ENCODE results near the gene PGLYRP3. TPM values are rescaled to one million over a fixed set of nuclear protein-coding genes. Genes with fewer than 3 reads are reported as not detected.

PGLYRP3 gene
- total and polyA plus RNA-seq, 2 of the 8 experiments (the other 6 are each of a cell fraction or from before 2014, with no cell fraction given), result not detected

GRCh38 chr1:153248176-153248879 lies 64.4 kb downstream of the PGLYRP3 start:
- DNase-seq (ENCODE audit: low read depth in 1 of 2, low spot score in 2 of 2), result no peak
- TF ChIP-seq BRCA1 (IDR thresholded peaks at IDR 0.05; ENCODE audit: low read depth, low read length), result no peak
- TF ChIP-seq HDAC2 (IDR thresholded peaks at IDR 0.05; ENCODE audit: borderline replicate concordance in 1 of 2, low read depth in 2 of 2, low read length in 2 of 2), result no peak
- no peak for TF ChIP-seq POU5F1 (IDR thresholded peaks at IDR 0.05; ENCODE audit: low read depth, low read length)
- TF ChIP-seq, protein P1, sequence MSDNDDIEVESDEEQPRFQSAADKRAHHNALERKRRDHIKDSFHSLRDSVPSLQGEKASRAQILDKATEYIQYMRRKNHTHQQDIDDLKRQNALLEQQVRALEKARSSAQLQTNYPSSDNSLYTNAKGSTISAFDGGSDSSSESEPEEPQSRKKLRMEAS (IDR thresholded peaks at IDR 0.05), result no peak
- no peak for TF ChIP-seq RXRA (IDR thresholded peaks at IDR 0.05; ENCODE audit: insufficient read depth, low read depth, low read length)
- no peak for TF ChIP-seq KDM5A (IDR thresholded peaks at IDR 0.05; ENCODE audit: low read length)
- TF ChIP-seq RBBP5 (IDR thresholded peaks at IDR 0.05; ENCODE audit: borderline replicate concordance, low read depth, low read length), result no peak
- TF ChIP-seq CBX5 (IDR thresholded peaks at IDR 0.05; ENCODE audit: low read depth, low read length), result no peak
- TF ChIP-seq RNF2 (IDR thresholded peaks at IDR 0.05; ENCODE audit: borderline replicate concordance, low read depth, low read length, missing control alignments, poor library complexity, severe bottlenecking), result no peak
- no peak for TF ChIP-seq SIN3A (conservative IDR thresholded peaks at IDR 0.05 in 1 of 2, IDR thresholded peaks at IDR 0.05 in 1 of 2; ENCODE audit: low read depth in 1 of 2, low read length in 2 of 2)
- no peak for TF ChIP-seq ASH2L (IDR thresholded peaks at IDR 0.05; ENCODE audit: low read length)
- no peak for TF ChIP-seq SP4 (IDR thresholded peaks at IDR 0.05; ENCODE audit: low read length)

More at GRCh38 chr1:153248176-153248879, 64.4 kb downstream of the PGLYRP3 start:
- Histone ChIP-seq H2BK20ac (ENCODE audit: low read length) (no peak overlapping the region), H3K4ac (replicated peaks; ENCODE audit: insufficient read length, low read depth, low read length) (no peak overlapping the region), H3K56ac (replicated peaks; ENCODE audit: insufficient read length, low read depth, low read length) (no peak overlapping the region), H3K14ac (ENCODE audit: insufficient read length) (no peak overlapping the region), H4K8ac (ENCODE audit: extremely low read depth, insufficient read depth, low read length) (no peak overlapping the region), H3K36me3 (ENCODE audit: control insufficient read depth in 2 of 4, insufficient read depth in 4 of 4, low read length in 3 of 4) (no peaks in the 10 kb centered on the region), H2BK5ac (ENCODE audit: low read depth, low read length) (no peak overlapping the region), H2AK5ac (ENCODE audit: low read depth, low read length) (no peak overlapping the region), H3K9me3 (ENCODE audit: insufficient read depth in 2 of 2, low read depth in 1 of 2, low read length in 1 of 2) (peaks cover 0 to 11% of the 10 kb centered on the region in 2 experiments; a peak in 2 of 4 replicates), H3K18ac (ENCODE audit: extremely low read depth, low read length) (no peak overlapping the region), H4K91ac (replicated peaks; ENCODE audit: insufficient read length, low read length) (no peak overlapping the region), H3K79me1 (ENCODE audit: low read depth, low read length) (no peaks in the 10 kb centered on the region), H3K23ac (ENCODE audit: insufficient read length) (no peak overlapping the region), H3K27me3 (replicated peaks in 1 of 4; ENCODE audit: control insufficient read depth in 3 of 4, extremely low read depth in 1 of 4, insufficient read depth in 3 of 4, low read length in 3 of 4) (no peaks in the 10 kb centered on the region), H3K23me2 (ENCODE audit: low read depth, low read length) (peaks cover 8% of the 10 kb centered on the region; the same call in 1 of the 2 replicates), H3K4me3 (ENCODE audit: extremely low read depth in 1 of 4, insufficient read depth in 2 of 4, low read depth in 3 of 4, low read length in 4 of 4) (no peak overlapping the region), H3K79me2 (ENCODE audit: control insufficient read depth in 1 of 2, insufficient read depth in 2 of 2, low read length in 2 of 2) (no peaks in the 10 kb centered on the region), H3K27ac (ENCODE audit: low read depth, low read length) (no peak overlapping the region), H3K4me2 (ENCODE audit: insufficient read depth in 1 of 2, low read depth in 2 of 2, low read length in 2 of 2) (no peak overlapping the region), H2BK120ac (replicated peaks; ENCODE audit: low read depth, low read length) (no peak overlapping the region), H4K20me1 (replicated peaks in 1 of 2; ENCODE audit: control insufficient read depth in 1 of 2, insufficient read depth in 2 of 2, low read length in 2 of 2) (no peaks in the 10 kb centered on the region), H3K4me1 (replicated peaks in 1 of 4; ENCODE audit: control insufficient read depth in 3 of 4, insufficient read depth in 4 of 4, low read length in 3 of 4) (no peaks in the 10 kb centered on the region), H3K9ac (replicated peaks in 1 of 4; ENCODE audit: extremely low read depth in 1 of 4, low read depth in 3 of 4, low read length in 3 of 4) (no peak overlapping the region), H2AFZ (ENCODE audit: low read length) (no peak overlapping the region), H2BK12ac (ENCODE audit: low read depth, low read length) (no peak overlapping the region), H4K5ac (ENCODE audit: insufficient read length, low read depth, low read length) (no peak overlapping the region), H2BK15ac (ENCODE audit: low read length) (no peak overlapping the region)
- ChIA-PET CTCF (ENCODE audit: partially characterized antibody) (interaction anchor here (1.1 to 3.1 kb wide), 3 partner anchors 20 to 573 kb away, joined by 3 to 10 read pairs (median 6); no protein-coding TSS in a partner anchor), POLR2A (ENCODE audit: partially characterized antibody) (no interaction called here)
- 69% methylated on average over 5 of the region's 5 CpGs; no CpG with 5 or more reads in 1 of the 2 experiments for WGBS, 2 experiments (ENCODE audit: extremely low coverage in 1 of 2, insufficient coverage in 1 of 2, insufficient read length in 1 of 2, insufficient replicate concordance in 2 of 2, low coverage in 1 of 2, low lambda C conversion rate in 2 of 2, missing lambda C conversion rate in 1 of 2)
- FAIRE-seq, result no peak

All from H1 (cell line).